GM21515 (cell line): ENCODE data around the gene FGD4.

Experiments
- ATAC-seq: cut with Tn5 transposase; IDR thresholded peaks from one replicate; pipeline ENCODE4 v1.9.1; 2021; ENCODE audit not compliant: unreplicated experiment

FGD4 gene

GRCh38 chr12:32399370-32400113 lies at the start of gene FGD4:
TSS of gene FGD4 (plus strand) at chr12:32399558.
- ATAC-seq = peak; percentile 90

DNA sequence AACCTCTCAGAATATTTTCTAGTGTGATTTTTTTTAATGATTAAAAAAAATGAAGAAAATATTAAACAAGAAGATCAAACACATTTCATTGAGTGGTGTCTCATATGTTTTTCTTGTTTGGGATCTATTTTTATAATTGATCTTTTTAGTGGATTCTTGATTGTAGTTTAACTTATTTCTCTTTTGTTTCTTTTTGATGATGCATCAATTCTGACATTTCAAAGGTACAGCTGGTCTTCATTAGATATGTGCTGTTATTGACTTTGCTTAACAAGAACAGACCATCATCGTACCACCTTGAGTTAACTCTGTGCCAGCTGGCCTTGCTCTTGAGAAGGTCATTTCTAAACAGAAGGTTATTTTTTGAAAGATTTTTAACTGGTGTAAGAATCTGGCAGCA lies 45.8 kb upstream of the FGD4 start:
- ATAC-seq = no peak

- no peak for ATAC-seq
Measured at GRCh38 chr12:32357601-32358249, 41.6 kb upstream of the FGD4 start.

- ATAC-seq = no peak
Measured at GRCh38 chr12:32360956-32361355, 38.4 kb upstream of the FGD4 start.

GRCh38 chr12:32362892-32363291 lies 36.5 kb upstream of the FGD4 start:
- ATAC-seq = no peak

DNA sequence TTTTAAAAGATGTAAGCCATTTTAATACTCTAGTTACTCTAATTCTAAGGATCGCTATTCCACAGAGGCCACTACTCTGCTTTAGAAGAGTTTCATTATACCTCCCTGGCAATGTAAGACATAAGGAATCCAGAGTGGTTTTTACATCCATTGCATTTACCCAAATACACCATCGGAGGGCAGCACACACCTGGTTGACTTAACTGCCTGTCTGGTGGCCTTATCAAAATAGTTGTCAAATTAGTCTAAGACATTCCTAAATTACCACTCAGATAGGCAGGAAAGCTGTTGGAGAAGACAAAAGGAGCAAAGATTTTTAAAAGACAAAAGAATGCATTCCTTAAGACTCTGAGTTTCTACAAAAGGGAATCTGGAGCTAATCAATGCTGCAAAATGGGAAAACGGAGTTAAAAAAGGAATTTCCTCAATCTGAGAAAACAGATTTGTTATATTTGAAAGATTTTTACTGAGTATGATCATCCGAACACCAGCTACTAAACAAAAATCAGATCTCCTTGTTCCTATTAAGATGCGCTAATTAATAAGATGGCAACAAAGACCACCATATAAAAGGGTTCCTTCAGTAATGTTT lies 33.8 kb upstream of the FGD4 start:
- no peak for ATAC-seq

- no peak for ATAC-seq
Measured at GRCh38 chr12:32366714-32367113, 32.6 kb upstream of the FGD4 start.

DNA sequence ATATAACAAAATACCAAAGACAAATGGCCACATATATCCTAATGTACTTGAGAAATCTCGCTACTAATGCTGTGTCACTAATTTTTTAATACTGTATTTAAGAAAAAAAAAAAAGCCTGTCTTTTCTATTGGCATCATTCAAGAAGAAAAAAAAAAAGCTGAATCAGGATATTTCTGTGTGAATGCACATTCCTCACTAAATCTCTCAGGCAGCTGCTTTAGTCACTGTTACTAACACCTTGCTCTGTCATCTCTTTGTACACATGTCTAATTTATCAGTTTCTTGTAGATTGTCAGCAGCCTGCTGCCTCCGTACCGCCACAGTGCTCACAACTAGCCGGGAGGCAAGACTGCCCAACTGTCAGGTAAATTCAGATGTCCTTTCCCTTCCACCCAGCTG lies 32.0 kb upstream of the FGD4 start:
- no peak for ATAC-seq

DNA sequence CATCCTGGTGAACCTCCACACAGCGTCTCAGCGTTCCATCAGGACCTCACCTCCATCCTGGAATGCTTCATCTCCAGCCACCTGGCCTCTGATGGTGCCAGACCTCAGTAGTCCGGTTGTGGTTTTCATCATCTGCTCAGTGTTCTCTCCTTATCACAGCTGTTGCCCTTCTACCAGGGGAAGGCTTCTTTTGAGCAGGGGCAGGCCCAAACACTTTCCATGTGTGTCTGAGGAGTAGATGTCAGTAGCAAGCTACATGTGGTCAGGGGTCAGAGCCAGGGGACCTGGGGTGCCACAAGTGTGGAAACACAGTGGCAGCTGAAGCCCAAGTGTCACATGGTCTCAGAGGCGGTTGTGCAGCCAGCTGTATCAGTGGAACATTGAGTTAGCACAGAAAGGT lies 30.2 kb upstream of the FGD4 start:
- no peak for ATAC-seq

DNA sequence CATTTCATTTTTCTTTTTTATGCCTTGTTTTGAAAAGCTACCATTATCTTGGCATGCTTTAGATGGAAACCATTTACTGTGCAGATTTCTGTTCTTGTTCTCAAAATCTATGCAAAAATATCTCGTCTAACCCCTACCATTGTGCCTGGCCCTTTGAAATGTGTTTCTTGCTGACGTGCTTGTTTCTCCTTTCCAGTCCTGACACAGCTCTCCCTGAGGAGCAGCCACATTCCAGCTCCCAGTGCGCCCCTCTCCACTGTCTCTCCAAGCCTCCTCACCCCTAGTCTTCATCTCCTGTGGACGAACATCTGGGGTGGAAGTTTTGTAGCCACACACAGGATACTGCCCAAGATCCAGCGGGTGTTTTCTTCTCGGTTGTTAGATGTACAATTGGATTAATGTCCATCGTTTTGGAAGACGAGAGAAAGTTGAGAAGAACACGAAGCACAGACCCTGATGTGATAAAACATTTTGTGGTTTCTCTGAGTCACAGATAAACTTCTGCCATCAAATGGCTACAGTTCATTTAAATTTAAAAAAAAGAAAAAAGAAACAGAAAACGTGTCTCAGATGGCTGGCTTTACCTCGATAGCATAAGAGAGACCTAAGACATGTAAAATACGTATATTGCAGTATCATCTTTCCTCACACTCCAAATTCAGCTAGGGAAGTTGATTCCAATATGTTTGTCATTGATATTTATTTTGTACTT lies 21.9 kb upstream of the FGD4 start:
- ATAC-seq = no peak

DNA sequence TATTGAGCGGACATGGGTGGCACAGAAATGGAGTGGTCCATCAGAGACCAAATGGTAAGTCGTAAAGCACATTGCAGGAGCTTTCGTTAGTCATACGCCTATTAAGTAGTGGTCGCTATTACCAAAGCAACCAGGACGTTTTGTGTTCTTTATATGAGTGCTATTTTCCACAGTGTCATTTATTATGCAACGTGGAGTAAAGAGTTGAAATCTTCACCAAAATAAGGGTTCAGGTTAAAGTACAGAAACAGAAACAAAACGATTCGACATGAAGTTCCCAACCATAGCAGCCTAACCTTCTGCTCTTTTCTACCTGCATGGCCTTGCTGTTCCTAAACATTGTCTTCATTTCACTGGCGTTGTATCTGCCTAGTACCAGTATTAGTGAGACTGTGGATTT lies 20.1 kb upstream of the FGD4 start:
- ATAC-seq = no peak

GRCh38 chr12:32379667-32380066 lies 19.7 kb upstream of the FGD4 start:
- no peak for ATAC-seq

GRCh38 chr12:32382226-32382625 lies 17.1 kb upstream of the FGD4 start:
- ATAC-seq = no peak

DNA sequence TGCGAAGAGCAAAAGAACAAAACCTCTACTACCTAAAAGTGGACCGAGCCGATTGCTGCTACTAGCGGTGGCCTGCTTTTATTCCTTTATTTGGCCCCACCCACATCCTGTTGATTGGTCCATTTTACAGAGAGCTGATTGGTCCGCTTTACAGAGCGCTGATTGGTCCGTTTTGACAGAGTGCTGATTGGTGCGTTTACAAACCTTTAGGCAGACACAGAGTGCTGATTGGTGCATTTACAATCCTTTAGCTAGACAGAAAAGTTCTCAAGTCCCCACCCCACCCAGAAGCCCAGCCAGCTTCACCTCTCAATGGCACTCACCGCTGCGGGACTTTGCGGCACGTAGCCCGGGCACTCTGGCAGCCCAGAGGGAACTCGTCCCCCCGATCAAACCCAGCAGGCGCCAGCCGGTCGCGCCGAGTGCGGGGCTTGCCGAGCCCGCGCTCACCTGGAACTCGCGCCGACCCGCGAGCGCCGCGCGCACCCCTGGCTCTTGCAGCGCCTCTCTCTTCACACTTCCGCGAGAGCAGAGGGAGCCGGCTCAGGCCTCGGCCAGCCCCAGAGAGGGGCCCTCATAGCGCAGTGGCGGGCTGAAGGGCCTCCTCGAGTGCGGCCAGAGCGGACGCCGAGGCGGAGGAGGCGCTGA lies 8.7 kb upstream of the FGD4 start:
- ATAC-seq = no peak

GRCh38 chr12:32395026-32395425 lies 4.3 kb upstream of the FGD4 start:
- no peak for ATAC-seq

GRCh38 chr12:32397696-32398095 lies 1.7 kb upstream of the FGD4 start:
- no peak for ATAC-seq

DNA sequence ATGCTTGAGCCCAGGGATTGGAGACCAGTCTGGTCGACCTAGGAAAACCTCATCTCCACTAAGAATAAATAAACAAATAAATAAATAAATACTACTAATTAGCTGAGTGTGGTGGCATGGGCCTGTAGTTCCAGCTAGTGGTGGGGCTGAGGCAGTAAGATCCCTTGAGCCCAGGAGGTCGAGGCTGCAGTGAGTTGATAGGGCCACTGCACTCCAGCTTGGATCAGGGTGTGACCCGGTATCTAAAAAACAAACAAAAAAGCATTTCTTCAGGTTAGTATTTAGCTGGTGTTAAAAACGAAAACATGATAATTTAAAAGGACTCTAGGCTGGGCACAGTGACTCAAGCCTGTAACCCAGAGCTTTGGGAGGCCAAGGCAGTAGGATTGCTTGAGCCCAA lies 1.2 kb upstream of the FGD4 start:
- ATAC-seq = no peak

DNA sequence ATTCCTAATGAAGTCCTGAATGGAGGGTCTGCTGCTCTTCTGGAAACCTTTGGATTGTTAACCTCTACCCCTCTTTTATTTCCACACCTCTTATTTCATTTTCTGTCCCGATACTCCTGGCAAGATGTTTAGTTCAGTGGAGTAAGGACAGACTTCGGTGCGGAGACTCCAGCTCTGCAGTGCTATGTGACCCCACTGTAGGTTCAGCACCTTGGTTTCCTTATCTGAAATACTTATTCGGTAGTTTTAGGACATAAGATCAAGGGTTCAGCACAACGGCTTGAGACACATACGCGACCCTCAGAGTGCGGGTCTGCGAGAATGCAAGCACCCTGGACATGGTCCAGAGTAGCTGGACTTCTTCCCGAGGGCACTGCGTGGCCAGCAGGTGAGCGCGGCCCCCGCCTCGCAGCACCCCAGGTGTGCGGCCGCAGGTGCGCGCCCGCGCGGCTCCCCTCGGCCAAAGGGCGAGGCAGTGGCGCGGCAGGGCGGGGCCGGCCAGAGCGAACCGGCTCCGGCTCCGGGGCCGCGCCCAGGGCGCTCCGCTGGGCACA lies 465 bp upstream of the FGD4 start:
- ATAC-seq = no peak

DNA sequence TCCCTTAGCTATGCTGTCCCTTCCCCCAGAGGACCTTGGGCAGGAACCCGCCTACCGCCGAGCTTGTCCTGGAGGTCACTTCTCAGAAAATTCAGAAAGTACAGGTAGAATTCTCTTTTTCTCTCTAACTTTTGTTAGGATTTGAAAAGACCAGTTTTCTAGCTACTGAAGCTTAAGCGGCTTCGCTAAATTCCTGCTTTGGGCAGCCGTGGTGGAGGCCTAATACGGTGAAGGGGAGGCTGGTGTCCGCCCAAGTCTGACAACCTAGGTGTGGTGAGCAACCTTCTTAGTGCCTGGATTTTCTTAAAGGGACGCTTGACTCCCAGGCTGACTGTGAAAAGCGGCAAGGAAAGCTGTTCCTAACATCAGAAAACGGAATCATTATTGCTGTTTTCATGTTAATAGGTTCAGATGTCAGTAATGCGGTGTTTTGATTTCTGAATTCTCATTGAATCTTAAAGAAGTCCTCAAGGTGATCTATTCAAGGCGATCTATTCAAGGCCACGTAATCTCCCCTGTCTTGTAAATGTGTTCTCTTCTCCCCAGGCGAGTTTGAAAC lies 835 bp downstream of the FGD4 start:
- ATAC-seq = no peak

- no peak for ATAC-seq
Measured at GRCh38 chr12:32400866-32401265, 1.5 kb downstream of the FGD4 start.

- ATAC-seq = no peak
Measured at GRCh38 chr12:32402170-32402569, 2.8 kb downstream of the FGD4 start.
